Liver (tissue), 9 donors: ENCODE data around the gene MICAL2. TPM values are rescaled to one million over a fixed set of nuclear protein-coding genes. Genes with fewer than 3 reads are reported as not detected.

Source experiments
- DNase-seq: peaks from one replicate; pipeline ENCODE4 v3.0.0-alpha.2; 2017; ENCODE audit warnings: low spot score
- H3K27ac ChIP-seq, 2 donors: one replicate each; pipeline ENCODE4 v1.7.0; 2013; ENCODE audit warnings: inconsistent platforms in 2 of 2, low read length in 2 of 2, control low read depth in 1 of 2, low read depth in 1 of 2, mild to moderate bottlenecking in 1 of 2
- H3K27me3 ChIP-seq, 4 donors: one replicate each; pipeline versions ENCODE4 v1.6.1 to v1.7.0; 2013; ENCODE audit warnings: low read length in 3 of 4, inconsistent platforms in 1 of 4, mild to moderate bottlenecking in 1 of 4, moderate library complexity in 1 of 4; ENCODE audit not compliant: control insufficient read depth in 4 of 4, insufficient read depth in 4 of 4
- H3K36me3 ChIP-seq, 4 donors: one replicate each; pipeline versions ENCODE4 v1.6.1 to v1.7.0; 2013; ENCODE audit warnings: low read length in 3 of 4, mild to moderate bottlenecking in 3 of 4, low read depth in 1 of 4, moderate library complexity in 1 of 4; ENCODE audit not compliant: control insufficient read depth in 4 of 4, insufficient read depth in 3 of 4
- H3K4me1 ChIP-seq, 4 donors: one replicate each; pipeline versions ENCODE4 v1.6.1 to v1.7.0; 2013; ENCODE audit warnings: low read length in 3 of 4, mild to moderate bottlenecking in 3 of 4, moderate library complexity in 1 of 4; ENCODE audit not compliant: control insufficient read depth in 4 of 4, insufficient read depth in 4 of 4
- H3K4me3 ChIP-seq, 3 donors: one replicate each; pipeline versions ENCODE4 v1.6.1 to v1.7.0; 2013; ENCODE audit warnings: low read length in 3 of 3, control low read depth in 1 of 3, low read depth in 1 of 3, mild to moderate bottlenecking in 1 of 3
- H3K9ac ChIP-seq, 2 donors: one replicate each; pipeline ENCODE4 v1.7.0; 2013; ENCODE audit warnings: low read length in 2 of 2, mild to moderate bottlenecking in 2 of 2, moderate library complexity in 2 of 2, control low read depth in 1 of 2, low read depth in 1 of 2
- H3K9me3 ChIP-seq, 4 donors: one replicate each; pipeline versions ENCODE4 v1.6.1 to v1.7.0; 2013; ENCODE audit warnings: low read length in 3 of 4; ENCODE audit not compliant: control insufficient read depth in 4 of 4
- EGR1 ChIP-seq, 2 donors: IDR thresholded peaks; 2 replicates each; pipeline ENCODE4 v1.6.1; 2016 to 2018; ENCODE audit warnings: antibody characterized with exemption in 2 of 2, low read depth in 2 of 2
- FOXA1 ChIP-seq: IDR thresholded peaks from 2 replicates; pipeline ENCODE4 v1.6.1; 2016; ENCODE audit warnings: antibody characterized with exemption
- FOXA2 ChIP-seq: IDR thresholded peaks from 2 replicates; pipeline ENCODE4 v1.6.1; 2016; ENCODE audit warnings: antibody characterized with exemption
- GABPA ChIP-seq, 2 donors: IDR thresholded peaks in 1 of 2; conservative IDR thresholded peaks in 1 of 2; 2 replicates each; pipeline ENCODE4 v1.6.1; 2016; ENCODE audit warnings: antibody characterized with exemption in 2 of 2, mild to moderate bottlenecking in 1 of 2, moderate library complexity in 1 of 2
- HNF4A ChIP-seq, 2 donors: conservative IDR thresholded peaks; 2 replicates each; pipeline ENCODE4 v1.6.1; 2016; ENCODE audit warnings: antibody characterized with exemption in 2 of 2, mild to moderate bottlenecking in 2 of 2
- HNF4G ChIP-seq: IDR thresholded peaks from 2 replicates; pipeline ENCODE4 v1.6.1; 2016; ENCODE audit warnings: antibody characterized with exemption
- JUND ChIP-seq, 2 donors: IDR thresholded peaks; 2 replicates each; pipeline ENCODE4 v1.6.1; 2016; ENCODE audit warnings: antibody characterized with exemption in 2 of 2
- MAX ChIP-seq: IDR thresholded peaks from 2 replicates; pipeline ENCODE4 v1.6.1; 2016; ENCODE audit warnings: antibody characterized with exemption
- NR2F2 ChIP-seq: IDR thresholded peaks from 2 replicates; pipeline ENCODE4 v1.6.1; 2016; ENCODE audit warnings: antibody characterized with exemption
- RAD21 ChIP-seq, 2 donors: IDR thresholded peaks; 2 replicates each; pipeline ENCODE4 v1.6.1; 2016; ENCODE audit warnings: antibody characterized with exemption in 2 of 2, mild to moderate bottlenecking in 2 of 2
- RXRA ChIP-seq, 2 donors: IDR thresholded peaks; 2 replicates each; pipeline ENCODE4 v1.6.1; 2017 to 2018; ENCODE audit warnings: antibody characterized with exemption in 2 of 2, mild to moderate bottlenecking in 1 of 2
- SP1 ChIP-seq: IDR thresholded peaks from 2 replicates; pipeline ENCODE4 v1.6.1; 2018; ENCODE audit warnings: antibody characterized with exemption, mild to moderate bottlenecking
- TAF1 ChIP-seq: conservative IDR thresholded peaks from 2 replicates; pipeline ENCODE4 v1.6.1; 2016; ENCODE audit warnings: antibody characterized with exemption, mild to moderate bottlenecking
- YY1 ChIP-seq: IDR thresholded peaks from 2 replicates; pipeline ENCODE4 v1.6.1; 2016; ENCODE audit warnings: antibody characterized with exemption, mild to moderate bottlenecking
- WGBS: extraction: QIAGEN DNeasy Blood & Tissue Kit; methylation state at CpG from one replicate; pipeline ENCODE4 v1.1.7; 2013; 5-methylcytosine and 5-hydroxymethylcytosine counted together
- polyA plus RNA-seq, 2 donors: library from polyadenylated mRNA; stranded (reverse) in 1 of 2; unstranded in 1 of 2; fragments of 200-250 nt in 1 of 2; fragments of >200 nt in 1 of 2; fragmentation: Nextera tagmentation in 1 of 2; extraction: Ambion mirVana in 1 of 2; gene quantifications; one replicate each; pipeline versions ENCODE4 v1.2.1 to v1.2.3, GENCODE V29; 2013 to 2015
- total RNA-seq, 2 donors: library from RNA; depleted of rRNA; stranded (reverse); fragments of >200 nt; gene quantifications; one replicate each; pipeline ENCODE4 v1.2.3, GENCODE V29; 2014
- TF ChIP-seq, protein P1 (sequence below): IDR thresholded peaks from 2 replicates; pipeline ENCODE4 v1.6.1; 2016; ENCODE audit warnings: antibody characterized with exemption
- TF ChIP-seq, protein P2 (sequence below): IDR thresholded peaks from 2 replicates; pipeline ENCODE4 v1.6.1; 2016; ENCODE audit warnings: antibody characterized with exemption
- TF ChIP-seq, protein P3 (sequence below): fragments of 150-350 bp; IDR thresholded peaks from 2 replicates; pipeline ENCODE4 v1.5.1; 2017; ENCODE audit warnings: improper control_type of control experiment, low read depth, low read length; ENCODE audit not compliant: missing input control
- donor health status: healthy.
- donor health status: healthy.
- donor health status: healthy.
- donor health status: healthy.
- donor health status: healthy.

Gene MICAL2
- total and polyA plus RNA-seq, 4 donors = 17.5 to 113 (median 42.9) TPM

- TF ChIP-seq RXRA (IDR thresholded peaks at IDR 0.05) (no peak), FOXA2 (no peak), NR2F2 (no peak), JUND (IDR thresholded peaks at IDR 0.05) (no peak), RAD21 (IDR thresholded peaks at IDR 0.05) (no peak), GABPA (IDR thresholded peaks at IDR 0.05 in 1 of 2, conservative IDR thresholded peaks at IDR 0.05 in 1 of 2) (no peak), MAX (no peak), HNF4A (conservative IDR thresholded peaks at IDR 0.05) (no peak), FOXA1 (no peak), YY1 (no peak), HNF4G (no peak)
- TF ChIP-seq, protein P1, sequence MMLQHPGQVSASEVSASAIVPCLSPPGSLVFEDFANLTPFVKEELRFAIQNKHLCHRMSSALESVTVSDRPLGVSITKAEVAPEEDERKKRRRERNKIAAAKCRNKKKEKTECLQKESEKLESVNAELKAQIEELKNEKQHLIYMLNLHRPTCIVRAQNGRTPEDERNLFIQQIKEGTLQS = no peak
- TF ChIP-seq, protein P2, sequence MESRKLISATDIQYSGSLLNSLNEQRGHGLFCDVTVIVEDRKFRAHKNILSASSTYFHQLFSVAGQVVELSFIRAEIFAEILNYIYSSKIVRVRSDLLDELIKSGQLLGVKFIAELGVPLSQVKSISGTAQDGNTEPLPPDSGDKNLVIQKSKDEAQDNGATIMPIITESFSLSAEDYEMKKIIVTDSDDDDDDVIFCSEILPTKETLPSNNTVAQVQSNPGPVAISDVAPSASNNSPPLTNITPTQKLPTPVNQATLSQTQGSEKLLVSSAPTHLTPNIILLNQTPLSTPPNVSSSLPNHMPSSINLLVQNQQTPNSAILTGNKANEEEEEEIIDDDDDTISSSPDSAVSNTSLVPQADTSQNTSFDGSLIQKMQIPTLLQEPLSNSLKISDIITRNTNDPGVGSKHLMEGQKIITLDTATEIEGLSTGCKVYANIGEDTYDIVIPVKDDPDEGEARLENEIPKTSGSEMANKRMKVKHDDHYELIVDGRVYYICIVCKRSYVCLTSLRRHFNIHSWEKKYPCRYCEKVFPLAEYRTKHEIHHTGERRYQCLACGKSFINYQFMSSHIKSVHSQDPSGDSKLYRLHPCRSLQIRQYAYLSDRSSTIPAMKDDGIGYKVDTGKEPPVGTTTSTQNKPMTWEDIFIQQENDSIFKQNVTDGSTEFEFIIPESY = no peak
- Histone ChIP-seq H3K9me3 (no peaks in the 10 kb centered on the region), H3K4me1 (peaks cover 0 to 7% (median under 1%) of the 10 kb centered on the region in 4 donors), H3K27me3 (no peaks in the 10 kb centered on the region), H3K36me3 (peaks cover 0 to 3% (median 0%) of the 10 kb centered on the region in 4 donors), H3K4me3 (no peak overlapping the region), H3K9ac (no peak overlapping the region), H3K27ac (no peak overlapping the region)
- no peak for DNase-seq
- 98% methylated on average over 1 of the region's 1 CpG for WGBS
Observed at GRCh38 chr11:12128301-12128751, 17.9 kb downstream of the MICAL2 start.

DNA sequence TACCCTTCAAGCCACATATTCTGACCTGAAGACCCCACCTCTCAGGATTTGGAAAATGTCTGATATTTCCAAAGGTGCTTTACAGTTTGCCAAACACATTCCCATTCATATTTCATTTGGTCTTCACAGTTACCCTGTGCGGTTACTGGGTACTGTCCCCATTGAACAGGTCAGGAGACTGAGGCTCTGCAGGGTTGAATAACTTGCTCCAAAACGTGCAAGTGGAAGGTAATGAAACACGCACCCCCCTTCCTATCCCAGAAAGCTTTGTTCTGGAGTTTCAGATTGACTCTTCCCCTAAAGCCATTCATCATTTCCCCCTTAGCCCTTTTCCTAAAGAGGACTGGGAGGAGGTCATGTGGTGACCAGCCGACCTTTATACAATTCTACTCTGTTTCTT is 18.8 kb downstream of the MICAL2 start:
- DNase-seq = no peak
- H3K9ac ChIP-seq = no peak overlapping the region
- no peak overlapping the region for H3K4me3 ChIP-seq
- H3K4me1 ChIP-seq = peaks cover 0 to 2% (median under 1%) of the 10 kb centered on the region in 4 donors
- peaks cover 0 to 3% (median 0%) of the 10 kb centered on the region in 4 donors for H3K36me3 ChIP-seq
- TF ChIP-seq YY1 (no peak), SP1 (no peak), FOXA2 (no peak), TAF1 (no peak), EGR1 (IDR thresholded peaks at IDR 0.05; ENCODE audit: low read depth in 2 of 2) (no peak), JUND (IDR thresholded peaks at IDR 0.05) (no peak), NR2F2 (no peak), HNF4G (no peak), MAX (no peak), GABPA (IDR thresholded peaks at IDR 0.05 in 1 of 2, conservative IDR thresholded peaks at IDR 0.05 in 1 of 2) (no peak), RXRA (IDR thresholded peaks at IDR 0.05) (no peak)
- TF ChIP-seq, protein P3, sequence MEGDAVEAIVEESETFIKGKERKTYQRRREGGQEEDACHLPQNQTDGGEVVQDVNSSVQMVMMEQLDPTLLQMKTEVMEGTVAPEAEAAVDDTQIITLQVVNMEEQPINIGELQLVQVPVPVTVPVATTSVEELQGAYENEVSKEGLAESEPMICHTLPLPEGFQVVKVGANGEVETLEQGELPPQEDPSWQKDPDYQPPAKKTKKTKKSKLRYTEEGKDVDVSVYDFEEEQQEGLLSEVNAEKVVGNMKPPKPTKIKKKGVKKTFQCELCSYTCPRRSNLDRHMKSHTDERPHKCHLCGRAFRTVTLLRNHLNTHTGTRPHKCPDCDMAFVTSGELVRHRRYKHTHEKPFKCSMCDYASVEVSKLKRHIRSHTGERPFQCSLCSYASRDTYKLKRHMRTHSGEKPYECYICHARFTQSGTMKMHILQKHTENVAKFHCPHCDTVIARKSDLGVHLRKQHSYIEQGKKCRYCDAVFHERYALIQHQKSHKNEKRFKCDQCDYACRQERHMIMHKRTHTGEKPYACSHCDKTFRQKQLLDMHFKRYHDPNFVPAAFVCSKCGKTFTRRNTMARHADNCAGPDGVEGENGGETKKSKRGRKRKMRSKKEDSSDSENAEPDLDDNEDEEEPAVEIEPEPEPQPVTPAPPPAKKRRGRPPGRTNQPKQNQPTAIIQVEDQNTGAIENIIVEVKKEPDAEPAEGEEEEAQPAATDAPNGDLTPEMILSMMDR = no peak
- TF ChIP-seq, protein P1 = no peak
- TF ChIP-seq, protein P2 = no peak
- H3K9me3 ChIP-seq = no peaks in the 10 kb centered on the region
- WGBS = 85% methylated on average over 4 of the region's 4 CpGs
- no peaks in the 10 kb centered on the region for H3K27me3 ChIP-seq
- no peak overlapping the region for H3K27ac ChIP-seq
